ENCODE results near the gene PLCB3.

PLCB3 gene

DNA sequence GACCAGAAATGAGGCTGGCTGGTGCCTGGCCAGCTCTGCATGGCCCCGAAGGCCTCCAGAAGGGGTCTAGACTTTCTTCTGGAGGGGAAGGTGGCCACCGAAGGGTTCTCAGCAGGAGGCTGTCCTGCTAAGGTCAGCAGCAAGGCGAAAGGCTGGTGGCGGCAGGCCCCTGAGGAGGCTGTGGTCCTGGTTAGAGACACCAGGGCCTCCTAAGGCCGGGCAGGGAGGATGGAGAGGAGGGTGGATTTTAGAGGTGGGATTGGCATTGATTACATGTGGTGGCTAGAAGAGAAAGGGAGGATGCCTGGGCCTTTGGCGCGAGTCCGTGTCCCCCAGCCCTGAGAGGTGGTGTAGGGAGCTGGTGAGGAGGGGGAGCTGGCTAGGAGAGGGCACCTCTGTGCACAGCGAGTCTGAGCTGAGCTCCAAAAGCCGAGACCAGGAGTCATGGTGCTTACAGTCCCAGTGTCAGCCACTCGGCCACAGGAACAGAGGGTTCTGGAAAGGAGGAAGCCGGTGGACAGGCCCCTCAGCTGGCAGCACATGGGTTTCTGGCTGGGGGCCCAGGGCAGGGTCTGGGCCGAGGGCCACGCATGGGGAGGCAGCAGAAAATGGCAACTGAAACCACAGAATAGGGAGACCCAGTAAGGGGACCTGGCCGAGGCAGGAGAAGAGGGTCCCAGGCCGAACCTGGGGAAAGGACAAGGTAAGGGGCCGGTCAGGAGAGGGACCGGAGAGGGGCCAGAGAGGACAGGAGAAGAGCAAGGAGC is 42.4 kb upstream of the PLCB3 start:
- Histone ChIP-seq H3K9me3 (ENCODE audit: control insufficient read depth, insufficient read depth, low read depth, low read length) (no peaks in the 10 kb centered on the region), H3K27me3 (ENCODE audit: control insufficient read depth, insufficient read depth, low read length) (no peaks in the 10 kb centered on the region), H3K4me1 (ENCODE audit: control insufficient read depth, insufficient read depth, low read length) (peaks cover 8% of the 10 kb centered on the region; the same call in 1 of the 2 replicates), H3K9ac (ENCODE audit: low read length) (no peak overlapping the region), H3K4me3 (ENCODE audit: low read depth, low read length) (no peak overlapping the region), H3K36me3 (ENCODE audit: control insufficient read depth, insufficient read depth, low read length) (peaks cover 66% of the 10 kb centered on the region), H3K27ac (ENCODE audit: low read depth, low read length) (no peak overlapping the region)

DNA sequence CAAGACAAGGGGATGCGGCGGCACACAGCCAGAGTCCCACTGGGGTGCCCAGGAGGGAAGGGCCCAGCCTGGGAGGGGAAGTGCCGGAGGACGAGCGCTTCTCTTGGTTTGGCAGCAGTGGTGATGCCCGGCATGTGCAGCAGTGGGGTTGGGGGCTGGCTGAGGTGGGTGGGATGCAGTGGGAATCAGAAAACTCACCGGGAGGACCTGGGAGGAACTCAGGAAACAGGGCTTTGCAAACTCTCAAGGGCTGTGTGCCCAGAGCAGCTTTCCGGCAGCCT is 41.8 kb upstream of the PLCB3 start:
- Histone ChIP-seq H3K4me1 (ENCODE audit: control insufficient read depth, insufficient read depth, low read length) (peaks cover 8% of the 10 kb centered on the region; the same call in 1 of the 2 replicates), H3K27me3 (ENCODE audit: control insufficient read depth, insufficient read depth, low read length) (no peaks in the 10 kb centered on the region), H3K36me3 (ENCODE audit: control insufficient read depth, insufficient read depth, low read length) (peaks cover 61% of the 10 kb centered on the region), H3K9me3 (ENCODE audit: control insufficient read depth, insufficient read depth, low read depth, low read length) (no peaks in the 10 kb centered on the region), H3K27ac (ENCODE audit: low read depth, low read length) (no peak overlapping the region), H3K9ac (ENCODE audit: low read length) (no peak overlapping the region), H3K4me3 (ENCODE audit: low read depth, low read length) (no peak overlapping the region)

DNA sequence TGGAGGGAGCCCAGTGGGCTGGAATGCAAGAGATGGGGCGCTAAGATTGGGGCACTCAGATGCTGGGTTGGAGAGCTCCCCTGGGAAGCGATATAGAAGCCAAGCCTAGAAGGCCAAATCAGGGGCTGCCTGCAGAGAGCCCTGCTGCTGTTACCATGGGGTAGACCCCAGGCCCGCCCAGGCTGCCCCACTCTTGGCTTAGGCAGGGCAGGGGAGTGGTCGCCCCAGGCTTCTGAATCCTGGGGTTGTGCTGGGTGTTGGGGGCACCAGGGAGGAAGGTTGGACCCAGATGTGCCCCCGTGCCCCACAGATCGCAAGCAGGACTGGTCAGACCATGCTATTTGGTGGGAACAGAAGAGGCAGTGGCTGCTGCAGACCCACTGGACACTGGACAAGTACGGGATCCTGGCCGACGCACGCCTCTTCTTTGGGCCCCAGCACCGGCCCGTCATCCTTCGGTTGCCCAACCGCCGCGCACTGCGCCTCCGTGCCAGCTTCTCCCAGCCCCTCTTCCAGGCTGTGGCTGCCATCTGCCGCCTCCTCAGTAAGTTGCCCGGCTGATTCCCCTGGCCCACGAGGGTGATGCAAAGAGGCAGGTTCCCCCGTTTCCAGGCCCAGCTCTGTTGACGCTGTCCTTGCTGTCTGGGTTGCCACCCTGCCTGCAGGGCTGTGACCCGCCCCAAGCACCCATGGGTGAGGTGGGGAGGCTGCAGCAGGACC is 40.9 kb upstream of the PLCB3 start:
- no peaks in the 10 kb centered on the region for H3K9me3 ChIP-seq (ENCODE audit: control insufficient read depth, insufficient read depth, low read depth, low read length)
- H3K4me3 ChIP-seq (ENCODE audit: low read depth, low read length): no peak overlapping the region
- no peak overlapping the region for H3K27ac ChIP-seq (ENCODE audit: low read depth, low read length)
- no peaks in the 10 kb centered on the region for H3K27me3 ChIP-seq (ENCODE audit: control insufficient read depth, insufficient read depth, low read length)
- H3K36me3 ChIP-seq (ENCODE audit: control insufficient read depth, insufficient read depth, low read length): peaks cover 59% of the 10 kb centered on the region
- H3K4me1 ChIP-seq (ENCODE audit: control insufficient read depth, insufficient read depth, low read length): peaks cover 8% of the 10 kb centered on the region; the same call in 1 of the 2 replicates
- no peak overlapping the region for H3K9ac ChIP-seq (ENCODE audit: low read length)

DNA sequence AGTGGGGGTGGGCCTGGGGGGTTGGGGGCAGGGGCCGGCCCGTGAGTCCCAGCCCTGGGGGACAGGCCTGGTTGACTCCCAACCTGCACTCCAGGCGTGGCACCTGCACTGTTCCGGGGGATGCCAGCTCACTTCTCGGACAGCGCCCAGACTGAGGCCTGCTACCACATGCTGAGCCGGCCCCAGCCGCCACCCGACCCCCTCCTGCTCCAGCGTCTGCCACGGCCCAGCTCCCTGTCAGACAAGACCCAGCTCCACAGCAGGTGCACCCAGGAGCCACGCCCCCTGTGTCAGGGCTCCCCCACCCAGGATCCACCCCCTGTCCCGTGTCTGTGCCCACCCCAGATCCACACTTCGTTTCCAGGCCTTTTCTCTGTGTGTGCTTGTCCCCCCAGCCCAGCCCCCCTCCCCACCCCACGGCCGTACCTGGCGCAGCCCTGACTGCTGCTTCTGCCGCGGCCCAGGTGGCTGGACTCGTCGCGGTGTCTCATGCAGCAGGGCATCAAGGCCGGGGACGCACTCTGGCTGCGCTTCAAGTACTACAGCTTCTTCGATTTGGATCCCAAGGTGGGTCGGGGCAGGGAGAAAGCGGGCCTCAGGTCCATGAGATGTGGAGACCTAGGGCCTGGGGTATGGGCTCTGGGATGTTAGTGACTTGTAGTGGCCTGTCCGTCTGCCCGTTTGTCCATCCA is 40.0 kb upstream of the PLCB3 start:
- H3K4me3 ChIP-seq (ENCODE audit: low read depth, low read length): no peak overlapping the region
- no peak overlapping the region for H3K9ac ChIP-seq (ENCODE audit: low read length)

DNA sequence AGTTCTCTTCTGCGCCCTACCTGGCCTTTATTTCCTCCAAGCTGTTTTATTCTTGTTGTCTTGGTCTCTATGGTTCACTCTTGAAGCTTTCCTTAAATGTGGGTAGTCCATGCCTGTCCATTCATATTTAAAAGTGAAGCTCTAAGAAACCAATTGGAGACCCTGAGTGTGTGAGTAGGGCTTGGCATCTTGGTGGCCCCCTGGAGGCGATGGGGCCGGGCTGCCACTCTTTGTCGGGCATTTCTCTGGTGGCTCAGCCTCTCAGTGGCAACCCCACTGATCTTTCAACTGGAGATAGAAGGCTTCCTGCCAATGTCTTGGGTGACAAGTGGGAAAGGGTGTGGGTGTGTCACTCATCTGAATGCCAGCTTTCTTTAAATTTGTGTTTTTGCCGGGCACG is 34.5 kb upstream of the PLCB3 start:
- no peak overlapping the region for H3K4me3 ChIP-seq (ENCODE audit: low read depth, low read length)
- H3K36me3 ChIP-seq (ENCODE audit: control insufficient read depth, insufficient read depth, low read length): peaks cover 33% of the 10 kb centered on the region
- H3K27me3 ChIP-seq (ENCODE audit: control insufficient read depth, insufficient read depth, low read length): no peaks in the 10 kb centered on the region
- no peak overlapping the region for H3K9ac ChIP-seq (ENCODE audit: low read length)
- no peaks in the 10 kb centered on the region for H3K4me1 ChIP-seq (ENCODE audit: control insufficient read depth, insufficient read depth, low read length)
- no peak overlapping the region for H3K27ac ChIP-seq (ENCODE audit: low read depth, low read length)
- no peaks in the 10 kb centered on the region for H3K9me3 ChIP-seq (ENCODE audit: control insufficient read depth, insufficient read depth, low read depth, low read length)

More for the DNA sequence above, 40.0 kb upstream of the PLCB3 start:
- peaks cover 50% of the 10 kb centered on the region for H3K36me3 ChIP-seq (ENCODE audit: control insufficient read depth, insufficient read depth, low read length)
- H3K9me3 ChIP-seq (ENCODE audit: control insufficient read depth, insufficient read depth, low read depth, low read length): no peaks in the 10 kb centered on the region
- no peaks in the 10 kb centered on the region for H3K27me3 ChIP-seq (ENCODE audit: control insufficient read depth, insufficient read depth, low read length)
- H3K4me1 ChIP-seq (ENCODE audit: control insufficient read depth, insufficient read depth, low read length): peaks cover 8% of the 10 kb centered on the region; the same call in 1 of the 2 replicates
- H3K27ac ChIP-seq (ENCODE audit: low read depth, low read length): no peak overlapping the region

DNA sequence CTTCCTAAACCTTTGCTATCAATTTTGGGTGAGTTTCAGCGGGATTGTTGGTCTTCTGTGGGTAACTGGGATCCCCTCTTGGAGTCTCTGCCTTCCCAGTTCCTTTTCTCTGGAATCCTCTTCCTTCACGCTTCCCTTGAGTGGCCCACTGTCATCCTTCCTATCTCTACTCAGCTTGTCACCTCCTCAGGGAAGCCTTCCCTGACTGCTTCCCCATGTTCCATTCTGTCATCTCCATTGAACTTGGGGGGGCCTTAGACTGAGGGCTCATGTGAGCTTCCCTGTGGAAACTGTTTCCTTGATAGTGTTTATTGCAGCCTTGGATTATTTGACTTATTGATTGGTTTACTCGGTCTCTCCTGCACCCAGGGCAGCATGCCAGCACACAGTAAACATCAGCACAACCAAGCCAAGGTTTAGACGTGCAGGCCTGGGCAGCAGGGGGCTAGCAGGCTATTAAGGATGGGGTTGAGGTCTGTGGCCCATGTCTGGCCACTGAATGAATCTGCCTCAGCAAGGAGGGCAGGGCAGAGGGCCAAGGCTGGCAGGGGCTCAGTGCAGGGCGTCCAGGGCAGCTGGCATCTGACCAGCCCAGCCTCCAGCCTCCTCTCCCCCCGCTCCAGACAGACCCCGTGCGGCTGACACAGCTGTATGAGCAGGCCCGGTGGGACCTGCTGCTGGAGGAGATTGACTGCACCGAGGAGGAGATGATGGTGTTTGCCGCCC is 32.5 kb upstream of the PLCB3 start:
- H3K36me3 ChIP-seq (ENCODE audit: control insufficient read depth, insufficient read depth, low read length): peaks cover 37% of the 10 kb centered on the region
- H3K9ac ChIP-seq (ENCODE audit: low read length): no peak overlapping the region
- no peak overlapping the region for H3K27ac ChIP-seq (ENCODE audit: low read depth, low read length)
- H3K4me3 ChIP-seq (ENCODE audit: low read depth, low read length): no peak overlapping the region
- H3K4me1 ChIP-seq (ENCODE audit: control insufficient read depth, insufficient read depth, low read length): no peaks in the 10 kb centered on the region
- no peaks in the 10 kb centered on the region for H3K9me3 ChIP-seq (ENCODE audit: control insufficient read depth, insufficient read depth, low read depth, low read length)
- no peaks in the 10 kb centered on the region for H3K27me3 ChIP-seq (ENCODE audit: control insufficient read depth, insufficient read depth, low read length)

DNA sequence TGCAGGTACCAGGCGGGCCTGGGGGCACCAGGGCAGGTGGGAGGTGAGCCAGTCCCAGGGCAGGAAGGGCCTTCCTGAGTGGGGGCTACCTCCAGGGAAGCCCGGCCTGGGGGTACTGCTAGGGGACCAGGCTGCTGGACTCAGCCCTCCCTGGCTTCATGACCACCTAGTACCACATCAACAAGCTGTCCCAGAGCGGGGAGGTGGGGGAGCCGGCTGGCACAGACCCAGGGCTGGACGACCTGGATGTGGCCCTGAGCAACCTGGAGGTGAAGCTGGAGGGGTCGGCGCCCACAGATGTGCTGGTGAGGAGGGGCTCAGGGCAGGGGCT is 32.0 kb upstream of the PLCB3 start:
- Histone ChIP-seq H3K27ac (ENCODE audit: low read depth, low read length) (no peak overlapping the region), H3K9me3 (ENCODE audit: control insufficient read depth, insufficient read depth, low read depth, low read length) (no peaks in the 10 kb centered on the region), H3K4me1 (ENCODE audit: control insufficient read depth, insufficient read depth, low read length) (no peaks in the 10 kb centered on the region), H3K9ac (ENCODE audit: low read length) (no peak overlapping the region), H3K4me3 (ENCODE audit: low read depth, low read length) (no peak overlapping the region), H3K27me3 (ENCODE audit: control insufficient read depth, insufficient read depth, low read length) (no peaks in the 10 kb centered on the region), H3K36me3 (ENCODE audit: control insufficient read depth, insufficient read depth, low read length) (peaks cover 42% of the 10 kb centered on the region)

DNA sequence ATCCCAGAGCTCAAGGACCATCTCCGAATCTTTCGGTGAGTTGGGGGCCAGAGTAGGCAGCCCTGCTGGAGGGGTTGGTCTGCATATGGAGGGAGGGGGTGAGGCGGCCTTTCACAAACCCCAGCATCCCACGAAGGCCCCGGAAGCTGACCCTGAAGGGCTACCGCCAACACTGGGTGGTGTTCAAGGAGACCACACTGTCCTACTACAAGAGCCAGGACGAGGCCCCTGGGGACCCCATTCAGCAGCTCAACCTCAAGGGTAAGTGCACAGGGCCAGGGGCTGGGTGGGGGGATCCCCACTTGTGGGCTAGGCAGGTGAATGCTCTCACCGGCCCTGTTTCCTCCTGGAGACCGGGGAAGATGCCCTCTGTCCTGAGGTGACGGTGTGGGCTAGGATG is 31.6 kb upstream of the PLCB3 start:
- Histone ChIP-seq H3K4me3 (ENCODE audit: low read depth, low read length) (no peak overlapping the region), H3K36me3 (ENCODE audit: control insufficient read depth, insufficient read depth, low read length) (peaks cover 45% of the 10 kb centered on the region), H3K4me1 (ENCODE audit: control insufficient read depth, insufficient read depth, low read length) (no peaks in the 10 kb centered on the region), H3K9me3 (ENCODE audit: control insufficient read depth, insufficient read depth, low read depth, low read length) (no peaks in the 10 kb centered on the region), H3K27ac (ENCODE audit: low read depth, low read length) (no peak overlapping the region), H3K9ac (ENCODE audit: low read length) (no peak overlapping the region), H3K27me3 (ENCODE audit: control insufficient read depth, insufficient read depth, low read length) (no peaks in the 10 kb centered on the region)

DNA sequence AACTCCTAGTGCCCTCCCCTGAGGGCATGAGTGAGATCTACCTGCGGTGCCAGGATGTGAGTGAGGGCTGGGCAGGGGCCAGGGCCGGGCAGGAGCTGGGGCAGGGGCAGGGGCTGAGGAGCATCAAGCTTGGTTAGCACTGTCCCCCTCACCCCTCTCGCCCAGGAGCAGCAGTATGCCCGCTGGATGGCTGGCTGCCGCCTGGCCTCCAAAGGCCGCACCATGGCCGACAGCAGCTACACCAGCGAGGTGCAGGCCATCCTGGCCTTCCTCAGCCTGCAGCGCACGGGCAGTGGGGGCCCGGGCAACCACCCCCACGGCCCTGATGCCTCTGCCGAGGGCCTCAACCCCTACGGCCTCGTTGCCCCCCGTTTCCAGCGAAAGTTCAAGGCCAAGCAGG is 31.1 kb upstream of the PLCB3 start:
- H3K4me1 ChIP-seq (ENCODE audit: control insufficient read depth, insufficient read depth, low read length): peaks cover 2% of the 10 kb centered on the region; the same call in 1 of the 2 replicates
- no peaks in the 10 kb centered on the region for H3K27me3 ChIP-seq (ENCODE audit: control insufficient read depth, insufficient read depth, low read length)
- H3K9me3 ChIP-seq (ENCODE audit: control insufficient read depth, insufficient read depth, low read depth, low read length): no peaks in the 10 kb centered on the region
- peaks cover 40% of the 10 kb centered on the region for H3K36me3 ChIP-seq (ENCODE audit: control insufficient read depth, insufficient read depth, low read length)
- H3K9ac ChIP-seq (ENCODE audit: low read length): no peak overlapping the region
- H3K27ac ChIP-seq (ENCODE audit: low read depth, low read length): no peak overlapping the region
- no peak overlapping the region for H3K4me3 ChIP-seq (ENCODE audit: low read depth, low read length)

DNA sequence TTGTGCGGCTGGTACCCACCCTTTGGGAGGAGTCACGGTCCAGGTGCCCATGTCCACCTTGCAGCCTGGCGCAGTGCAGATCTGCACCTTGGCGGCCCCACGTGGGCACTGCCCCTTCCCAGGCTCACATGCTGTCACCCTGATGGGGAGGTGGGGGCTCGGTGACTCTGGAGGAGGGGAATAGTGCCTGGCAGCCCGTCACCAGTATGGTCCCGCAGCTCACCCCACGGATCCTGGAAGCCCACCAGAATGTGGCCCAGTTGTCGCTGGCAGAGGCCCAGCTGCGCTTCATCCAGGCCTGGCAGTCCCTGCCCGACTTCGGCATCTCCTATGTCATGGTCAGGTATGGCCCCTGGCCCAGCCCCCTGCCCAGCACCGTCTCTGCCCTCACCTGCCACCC is 30.5 kb upstream of the PLCB3 start:
- peaks cover 40% of the 10 kb centered on the region for H3K36me3 ChIP-seq (ENCODE audit: control insufficient read depth, insufficient read depth, low read length)
- no peak overlapping the region for H3K27ac ChIP-seq (ENCODE audit: low read depth, low read length)
- no peaks in the 10 kb centered on the region for H3K27me3 ChIP-seq (ENCODE audit: control insufficient read depth, insufficient read depth, low read length)
- H3K9me3 ChIP-seq (ENCODE audit: control insufficient read depth, insufficient read depth, low read depth, low read length): no peaks in the 10 kb centered on the region
- H3K4me3 ChIP-seq (ENCODE audit: low read depth, low read length): no peak overlapping the region
- H3K9ac ChIP-seq (ENCODE audit: low read length): no peak overlapping the region
- peaks cover 3% of the 10 kb centered on the region; the same call in 1 of the 2 replicates for H3K4me1 ChIP-seq (ENCODE audit: control insufficient read depth, insufficient read depth, low read length)

DNA sequence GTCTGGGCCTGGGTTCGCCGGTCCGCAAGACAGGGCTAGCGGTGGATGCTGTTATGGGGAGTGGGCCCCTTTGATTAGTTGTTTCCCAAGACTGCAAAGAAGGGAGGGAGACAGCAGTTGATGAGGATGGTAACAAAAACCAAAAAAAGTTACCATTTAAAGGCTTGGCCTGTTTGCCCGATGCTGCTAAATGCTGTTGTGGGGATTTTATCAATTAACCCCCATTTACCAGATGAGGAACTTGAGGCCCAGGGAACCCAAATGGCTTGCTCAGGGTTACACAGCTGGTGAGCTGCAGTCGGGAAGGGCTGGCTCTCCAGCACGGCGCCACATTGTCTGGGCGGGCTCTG is 28.7 kb upstream of the PLCB3 start:
- no peaks in the 10 kb centered on the region for H3K9me3 ChIP-seq (ENCODE audit: control insufficient read depth, insufficient read depth, low read depth, low read length)
- H3K4me3 ChIP-seq (ENCODE audit: low read depth, low read length): no peak overlapping the region
- no peaks in the 10 kb centered on the region for H3K27me3 ChIP-seq (ENCODE audit: control insufficient read depth, insufficient read depth, low read length)
- peaks cover 40% of the 10 kb centered on the region for H3K36me3 ChIP-seq (ENCODE audit: control insufficient read depth, insufficient read depth, low read length)
- peaks cover 13% of the 10 kb centered on the region for H3K4me1 ChIP-seq (ENCODE audit: control insufficient read depth, insufficient read depth, low read length)
- no peak overlapping the region for H3K9ac ChIP-seq (ENCODE audit: low read length)
- H3K27ac ChIP-seq (ENCODE audit: low read depth, low read length): no peak overlapping the region
